Upper lobe of left lung (tissue), 6 donors: ENCODE results near the gene TRIM6. TPM values are rescaled to one million over a fixed set of nuclear protein-coding genes. Genes with fewer than 3 reads are reported as not detected.

ENCODE experiments used
- ATAC-seq, 2 donors: fragments of 200-7000 bp; cut with Tn5 transposase; one replicate each; pipeline ENCODE4 v1.9.1; 2022; ENCODE audit warnings: mild to moderate bottlenecking in 2 of 2, moderate library complexity in 2 of 2; ENCODE audit not compliant: low FRiP score in 2 of 2
- DNase-seq, 2 donors: peaks; one replicate each; pipeline ENCODE4 v3.0.0-alpha.2; 2019 to 2020
- H3K27ac ChIP-seq, 4 donors: fragments of 200-600 bp; sonication (generic); one replicate each; pipeline ENCODE4 v1.5.1; 2016 to 2019
- H3K27me3 ChIP-seq, 4 donors: fragments of 200-600 bp; sonication (generic); one replicate each; pipeline ENCODE4 v1.5.1; 2017 to 2019
- H3K36me3 ChIP-seq, 4 donors: fragments of 200-600 bp; sonication (generic); one replicate each; pipeline ENCODE4 v1.5.1; 2016 to 2019
- H3K4me1 ChIP-seq, 4 donors: fragments of 200-600 bp; sonication (generic); one replicate each; pipeline ENCODE4 v1.5.1; 2018 to 2019
- H3K4me3 ChIP-seq, 4 donors: fragments of 200-600 bp; sonication (generic); one replicate each; pipeline ENCODE4 v1.5.1; 2017 to 2019; ENCODE audit warnings: mild to moderate bottlenecking in 2 of 4, moderate library complexity in 1 of 4
- H3K9me3 ChIP-seq, 4 donors: fragments of 200-600 bp; sonication (generic); one replicate each; pipeline ENCODE4 v1.5.1; 2018 to 2019
- CTCF ChIP-seq, 6 experiments: fragments of 450-650 bp in 4 of 6; fragments of 200-600 bp in 2 of 6; sonication (generic) in 2 of 6; IDR thresholded peaks; one replicate each; pipeline ENCODE4 v1.5.1; 2016 to 2019; ENCODE audit warnings: antibody characterized with exemption in 6 of 6
- EP300 ChIP-seq, 4 donors: sonication (generic); formaldehyde crosslinking; IDR thresholded peaks; one replicate each; pipeline ENCODE4 v1.5.1; 2017; ENCODE audit warnings: antibody characterized with exemption in 4 of 4, control low read depth in 2 of 4
- POLR2A ChIP-seq, 4 donors: fragments of 450-650 bp; IDR thresholded peaks; one replicate each; pipeline ENCODE4 v1.5.1; 2016 to 2017; ENCODE audit warnings: antibody characterized with exemption in 4 of 4, mild to moderate bottlenecking in 2 of 4
- POLR2AphosphoS5 ChIP-seq, 2 donors: sonication (generic); formaldehyde crosslinking; IDR thresholded peaks; one replicate each; pipeline ENCODE4 v1.5.1; 2017; ENCODE audit warnings: antibody characterized with exemption in 2 of 2
- WGBS, 2 donors: methylation state at CpG; one replicate each; pipeline ENCODE4 v1.1.5; 2017 to 2018; 5-methylcytosine and 5-hydroxymethylcytosine counted together
- total RNA-seq, 6 donors: library from RNA; depleted of rRNA in 4 of 6; stranded (reverse); fragments of >200 nt in 4 of 6; gene quantifications; one replicate each; pipeline versions ENCODE4 v1.1.0 to v1.2.1, GENCODE V29; 2016 to 2021
- donor health status: DM: no; HTN: no; CAD: no; lungs with moderate emphysema.
- donor health status: DM: no; HTN: yes; CAD: no; lungs with severe emphysema.

The TRIM6 gene
- total RNA-seq, 6 donors from 2014 or later = 1.0 to 8.8 (median 2.1) TPM

DNA sequence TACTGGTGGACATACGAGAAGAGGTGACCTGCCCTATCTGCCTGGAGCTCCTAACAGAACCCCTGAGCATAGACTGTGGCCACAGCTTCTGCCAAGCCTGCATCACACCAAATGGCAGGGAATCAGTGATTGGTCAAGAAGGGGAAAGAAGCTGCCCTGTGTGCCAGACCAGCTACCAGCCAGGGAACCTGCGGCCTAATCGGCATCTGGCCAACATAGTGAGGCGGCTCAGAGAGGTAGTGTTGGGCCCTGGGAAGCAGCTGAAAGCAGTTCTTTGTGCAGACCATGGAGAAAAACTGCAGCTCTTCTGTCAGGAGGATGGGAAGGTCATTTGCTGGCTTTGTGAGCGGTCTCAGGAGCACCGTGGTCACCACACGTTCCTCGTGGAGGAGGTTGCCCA, 6.9 kb downstream of the TRIM6 start:
- 92% methylated on average over 8 of the region's 8 CpGs for WGBS, 2 donors

GRCh38 chr11:5604896-5605295, 8.5 kb downstream of the TRIM6 start:
- H3K36me3 ChIP-seq = no peaks in the 10 kb centered on the region
- DNase-seq (no peak), ATAC-seq (no peak)
- peaks cover 0 to 8% (median 0%) of the 10 kb centered on the region in 4 donors for H3K4me1 ChIP-seq
- WGBS, 2 donors = 80 to 87% methylated on average over 4 of the region's 4 CpGs
- no peaks in the 10 kb centered on the region for H3K9me3 ChIP-seq
- no peak overlapping the region for H3K27ac ChIP-seq
- H3K4me3 ChIP-seq = no peak overlapping the region
- no peaks in the 10 kb centered on the region for H3K27me3 ChIP-seq
- no peak for TF ChIP-seq POLR2A (IDR thresholded peaks at IDR 0.05)
- no peak for TF ChIP-seq POLR2AphosphoS5 (IDR thresholded peaks at IDR 0.05)
- no peak for TF ChIP-seq EP300 (IDR thresholded peaks at IDR 0.05)

More for the DNA sequence above, 6.9 kb downstream of the TRIM6 start:
- Histone ChIP-seq H3K4me3 (no peak overlapping the region), H3K27me3 (no peaks in the 10 kb centered on the region), H3K9me3 (no peaks in the 10 kb centered on the region), H3K27ac (no peak overlapping the region), H3K4me1 (peaks cover 0 to 8% (median 0%) of the 10 kb centered on the region in 4 donors), H3K36me3 (no peaks in the 10 kb centered on the region)
- DNase-seq (no peak), ATAC-seq (no peak)
- TF ChIP-seq CTCF (IDR thresholded peaks at IDR 0.05) = no peak
- TF ChIP-seq EP300 (IDR thresholded peaks at IDR 0.05) = no peak
- TF ChIP-seq POLR2AphosphoS5 (IDR thresholded peaks at IDR 0.05) = no peak
- TF ChIP-seq POLR2A (IDR thresholded peaks at IDR 0.05) = no peak

DNA sequence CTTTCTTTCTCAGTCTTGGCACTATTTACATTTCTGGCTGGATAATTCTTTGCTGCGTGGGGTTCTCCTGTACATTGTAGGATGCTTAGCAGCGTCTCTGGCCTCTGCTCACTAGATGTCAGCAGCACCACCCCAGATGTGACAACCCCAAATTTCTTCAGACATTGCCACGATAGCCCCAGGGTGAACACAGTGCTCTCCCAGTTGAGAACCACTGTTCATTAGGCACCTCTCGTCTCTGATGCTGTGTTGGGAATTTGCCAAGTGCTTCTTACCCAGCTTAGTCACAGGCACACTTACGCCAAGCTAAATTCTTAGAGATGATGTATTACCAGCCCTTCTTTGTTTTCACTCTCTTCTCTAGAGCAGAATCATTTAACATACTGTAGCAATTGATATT, 9.4 kb downstream of the TRIM6 start:
- no peak overlapping the region for H3K4me3 ChIP-seq
- TF ChIP-seq CTCF (IDR thresholded peaks at IDR 0.05) (no peak), POLR2A (IDR thresholded peaks at IDR 0.05) (no peak), POLR2AphosphoS5 (IDR thresholded peaks at IDR 0.05) (no peak), EP300 (IDR thresholded peaks at IDR 0.05) (no peak)

GRCh38 chr11:5608808-5609207, 12.4 kb downstream of the TRIM6 start:
- Histone ChIP-seq H3K27me3 (no peaks in the 10 kb centered on the region), H3K36me3 (peaks cover 0 to 9% (median 2%) of the 10 kb centered on the region in 4 donors), H3K4me3 (no peak overlapping the region), H3K27ac (no peak overlapping the region), H3K4me1 (no peaks in the 10 kb centered on the region), H3K9me3 (no peaks in the 10 kb centered on the region)
- WGBS, 2 donors = 86 to 88% methylated on average over 6 of the region's 6 CpGs
- DNase-seq (no peak), ATAC-seq (no peak)
- TF ChIP-seq EP300 (IDR thresholded peaks at IDR 0.05) (no peak), POLR2A (IDR thresholded peaks at IDR 0.05) (no peak), POLR2AphosphoS5 (IDR thresholded peaks at IDR 0.05) (no peak), CTCF (IDR thresholded peaks at IDR 0.05) (no peak)

More for the DNA sequence above, 9.4 kb downstream of the TRIM6 start:
- 65 to 82% methylated on average over 5 of the region's 5 CpGs for WGBS, 2 donors
- Histone ChIP-seq H3K27ac (no peak overlapping the region), H3K4me1 (peaks cover 0 to under 1% (median 0%) of the 10 kb centered on the region in 4 donors), H3K9me3 (no peaks in the 10 kb centered on the region), H3K27me3 (no peaks in the 10 kb centered on the region), H3K36me3 (peaks cover 0 to 8% (median 2%) of the 10 kb centered on the region in 4 donors)
- ATAC-seq (no peak), DNase-seq (no peak)

DNA sequence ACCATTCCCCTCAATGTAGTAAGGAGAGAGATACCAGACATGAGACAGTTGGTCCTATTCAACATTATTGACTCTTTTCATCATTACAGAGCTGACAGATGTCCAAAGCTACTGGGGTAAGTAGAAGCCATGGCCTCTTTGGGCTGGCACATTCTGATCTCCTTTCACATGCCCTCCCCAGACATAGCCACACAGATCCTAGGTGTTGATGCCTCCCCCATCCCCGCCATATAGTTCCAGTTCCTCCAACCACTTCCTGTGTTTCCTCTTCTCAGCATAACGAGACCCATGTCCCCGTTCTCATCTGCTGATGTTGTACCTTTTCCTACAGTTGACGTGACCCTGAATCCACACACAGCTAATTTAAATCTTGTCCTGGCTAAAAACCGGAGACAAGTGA, 14.0 kb downstream of the TRIM6 start:
- no peaks in the 10 kb centered on the region for H3K27me3 ChIP-seq
- H3K4me3 ChIP-seq = no peak overlapping the region
- WGBS, 2 donors = 72 to 89% methylated on average over 5 of the region's 5 CpGs
- H3K4me1 ChIP-seq = no peaks in the 10 kb centered on the region
- no peak for DNase-seq
- ATAC-seq = no peak
- H3K27ac ChIP-seq = no peak overlapping the region
- no peaks in the 10 kb centered on the region for H3K9me3 ChIP-seq
- TF ChIP-seq POLR2AphosphoS5 (IDR thresholded peaks at IDR 0.05) (no peak), EP300 (IDR thresholded peaks at IDR 0.05) (no peak), POLR2A (IDR thresholded peaks at IDR 0.05) (no peak), CTCF (IDR thresholded peaks at IDR 0.05) (no peak)
- H3K36me3 ChIP-seq = peaks cover 0 to 9% (median 2%) of the 10 kb centered on the region in 4 donors
